OCI-LY1 (cell line): ENCODE measurements around the gene A2ML1.

Experiments
- EZH2 ChIP-seq: fragments of 200-600 bp; sonication (generic), shearing (Covaris generic); IDR thresholded peaks from 2 replicates; pipeline ENCODE4 v1.8.0; 2017; ENCODE audit warnings: borderline replicate concordance, mixed run types, mild to moderate bottlenecking, antibody characterized with exemption, low read length, moderate library complexity, mixed read lengths
- TF ChIP-seq, protein P1 (sequence below): fragments of 200-600 bp; sonication (generic), shearing (Covaris generic); IDR thresholded peaks from 2 replicates; pipeline ENCODE4 v1.5.1; 2017; ENCODE audit warnings: mild to moderate bottlenecking, antibody characterized with exemption, low read length, moderate library complexity, mixed read lengths

DNA sequence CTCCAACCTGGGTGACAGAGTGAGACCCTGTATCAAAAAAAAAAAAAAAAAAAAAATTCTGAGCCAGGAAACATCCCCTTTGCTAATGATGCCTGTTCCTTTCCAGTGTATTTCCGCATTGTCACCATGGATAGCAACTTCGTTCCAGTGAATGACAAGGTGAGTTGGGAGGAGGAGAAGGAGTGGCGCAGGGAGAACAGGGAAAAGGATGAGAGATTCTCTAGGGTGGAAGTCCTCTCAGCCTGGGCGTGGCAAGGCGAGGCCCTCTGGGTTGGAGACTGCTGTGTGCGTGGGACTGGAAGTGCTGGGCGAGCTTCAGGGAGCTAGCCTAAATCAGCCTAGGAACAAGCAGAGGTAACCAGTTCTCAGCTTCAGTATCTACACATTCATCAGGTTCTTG is 7.2 kb downstream of the A2ML1 start:
- TF ChIP-seq, protein P1, sequence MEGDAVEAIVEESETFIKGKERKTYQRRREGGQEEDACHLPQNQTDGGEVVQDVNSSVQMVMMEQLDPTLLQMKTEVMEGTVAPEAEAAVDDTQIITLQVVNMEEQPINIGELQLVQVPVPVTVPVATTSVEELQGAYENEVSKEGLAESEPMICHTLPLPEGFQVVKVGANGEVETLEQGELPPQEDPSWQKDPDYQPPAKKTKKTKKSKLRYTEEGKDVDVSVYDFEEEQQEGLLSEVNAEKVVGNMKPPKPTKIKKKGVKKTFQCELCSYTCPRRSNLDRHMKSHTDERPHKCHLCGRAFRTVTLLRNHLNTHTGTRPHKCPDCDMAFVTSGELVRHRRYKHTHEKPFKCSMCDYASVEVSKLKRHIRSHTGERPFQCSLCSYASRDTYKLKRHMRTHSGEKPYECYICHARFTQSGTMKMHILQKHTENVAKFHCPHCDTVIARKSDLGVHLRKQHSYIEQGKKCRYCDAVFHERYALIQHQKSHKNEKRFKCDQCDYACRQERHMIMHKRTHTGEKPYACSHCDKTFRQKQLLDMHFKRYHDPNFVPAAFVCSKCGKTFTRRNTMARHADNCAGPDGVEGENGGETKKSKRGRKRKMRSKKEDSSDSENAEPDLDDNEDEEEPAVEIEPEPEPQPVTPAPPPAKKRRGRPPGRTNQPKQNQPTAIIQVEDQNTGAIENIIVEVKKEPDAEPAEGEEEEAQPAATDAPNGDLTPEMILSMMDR, result no peak
- no peak for TF ChIP-seq EZH2
